ENCODE data around the gene WDR33.

WDR33 gene

GRCh38 chr2:127672341-127673224 lies 138.4 kb downstream of the WDR33 start:
- DNase-seq (ENCODE audit: low spot score), result no peak

GRCh38 chr2:127671557-127672302 lies 139.2 kb downstream of the WDR33 start:
- DNase-seq (ENCODE audit: low spot score), result no peak

- DNase-seq (ENCODE audit: low spot score), result no peak
Measured at GRCh38 chr2:127670957-127671290, 140.0 kb downstream of the WDR33 start.

GRCh38 chr2:127670055-127670956 lies 140.7 kb downstream of the WDR33 start:
- DNase-seq (ENCODE audit: low spot score), result no peak

- DNase-seq (ENCODE audit: low spot score), result no peak
Measured at GRCh38 chr2:127669056-127669455, 141.9 kb downstream of the WDR33 start.

GRCh38 chr2:127665267-127665893 lies 145.6 kb downstream of the WDR33 start:
- DNase-seq (ENCODE audit: low spot score), result no peak

GRCh38 chr2:127664895-127665225 lies 146.1 kb downstream of the WDR33 start:
- DNase-seq (ENCODE audit: low spot score), result no peak

GRCh38 chr2:127664065-127664894 lies 146.7 kb downstream of the WDR33 start:
- DNase-seq (ENCODE audit: low spot score), result no peak

- DNase-seq (ENCODE audit: low spot score), result no peak
Measured at GRCh38 chr2:127663566-127664064, 147.4 kb downstream of the WDR33 start.

- no peak for DNase-seq (ENCODE audit: low spot score)
Measured at GRCh38 chr2:127662937-127663565, 147.9 kb downstream of the WDR33 start.

GRCh38 chr2:127661949-127662510 lies 148.9 kb downstream of the WDR33 start:
- peak; percentile 54 for DNase-seq (ENCODE audit: low spot score)

- DNase-seq (ENCODE audit: low spot score), result no peak
Measured at GRCh38 chr2:127661072-127661649, 149.8 kb downstream of the WDR33 start.

GRCh38 chr2:127660291-127660578 lies 150.7 kb downstream of the WDR33 start:
- no peak for DNase-seq (ENCODE audit: low spot score)

GRCh38 chr2:127659408-127660290 lies 151.3 kb downstream of the WDR33 start:
- no peak for DNase-seq (ENCODE audit: low spot score)

GRCh38 chr2:127658641-127659407 lies 152.1 kb downstream of the WDR33 start:
- DNase-seq (ENCODE audit: low spot score), result no peak

GRCh38 chr2:127658146-127658545 lies 152.8 kb downstream of the WDR33 start:
- DNase-seq (ENCODE audit: low spot score), result no peak

- no peak for DNase-seq (ENCODE audit: low spot score)
Measured at GRCh38 chr2:127657232-127657595, 153.8 kb downstream of the WDR33 start.

- no peak for DNase-seq (ENCODE audit: low spot score)
Measured at GRCh38 chr2:127656569-127657231, 154.3 kb downstream of the WDR33 start.
